WI38 (cell line): ENCODE data around the gene ADAMTSL1.
A peak's percentile ranks its signal among the peaks of the same experiment; 100 is the strongest.

ENCODE experiments used
- H3K4me3 ChIP-seq: 2 replicates; pipeline ENCODE4 v1.5.1; 2011; ENCODE audit warnings: low read depth, mild to moderate bottlenecking, control low read depth, low read length
- CTCF ChIP-seq: IDR thresholded peaks from 2 replicates; pipeline ENCODE4 v1.5.1; 2012; ENCODE audit warnings: low read depth, mild to moderate bottlenecking, control low read depth, low read length

Gene ADAMTSL1

DNA sequence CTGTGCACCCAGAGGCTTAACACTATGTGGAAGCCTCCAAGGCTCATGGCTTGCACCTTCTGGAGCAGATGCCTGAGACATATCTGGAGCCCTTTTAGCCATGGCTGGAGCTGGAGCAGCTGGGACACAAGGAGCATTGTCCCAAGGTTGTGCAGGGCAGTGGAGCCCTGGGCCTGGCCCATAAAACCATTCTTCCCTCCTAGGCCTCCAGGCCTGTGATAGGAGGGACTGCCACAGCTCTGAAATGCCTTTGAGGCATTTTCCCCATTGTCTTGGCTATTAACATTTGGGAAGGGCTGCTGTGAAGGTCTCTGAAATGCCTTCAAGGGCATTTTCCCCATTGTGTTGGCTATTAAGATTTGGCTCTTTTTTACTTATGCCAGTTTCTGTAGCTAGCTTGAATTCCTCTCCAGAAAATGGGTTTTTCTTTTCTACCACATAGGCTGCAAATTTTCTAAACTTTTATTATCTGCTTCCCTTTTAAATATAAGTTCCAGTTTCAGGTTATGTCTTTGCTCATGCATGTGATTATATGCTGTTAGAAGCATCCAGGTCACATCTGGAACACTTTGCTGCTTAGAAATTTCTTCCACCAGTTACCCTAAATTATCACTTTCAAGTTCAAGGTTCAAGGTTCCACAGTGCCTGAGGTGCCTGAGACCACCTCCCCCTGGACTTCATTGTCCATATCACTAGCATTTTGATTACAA lies 221.2 kb downstream of the ADAMTSL1 start:
- H3K4me3 ChIP-seq = no peak overlapping the region
- TF ChIP-seq CTCF = no peak

DNA sequence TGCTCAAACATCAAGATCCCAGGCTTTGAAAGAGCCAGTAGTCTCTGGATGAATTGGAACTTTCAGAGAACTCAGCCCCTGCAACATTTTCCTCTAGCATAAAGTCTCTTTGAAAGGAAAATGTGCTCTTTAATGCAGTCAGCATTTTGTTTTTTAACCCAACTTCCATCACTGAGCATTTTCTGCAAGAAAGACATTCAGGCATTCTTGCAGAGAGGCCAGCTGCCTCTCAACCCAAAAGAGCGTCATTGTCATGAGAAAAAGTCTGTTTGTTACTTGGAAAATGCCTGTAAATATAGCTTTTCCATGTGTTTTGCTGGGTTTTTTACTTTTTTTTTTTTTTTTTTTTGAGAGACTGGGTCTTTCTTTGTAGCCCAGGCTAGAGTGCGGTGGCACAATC lies 225.0 kb downstream of the ADAMTSL1 start:
- no peak overlapping the region for H3K4me3 ChIP-seq
- TF ChIP-seq CTCF = no peak

DNA sequence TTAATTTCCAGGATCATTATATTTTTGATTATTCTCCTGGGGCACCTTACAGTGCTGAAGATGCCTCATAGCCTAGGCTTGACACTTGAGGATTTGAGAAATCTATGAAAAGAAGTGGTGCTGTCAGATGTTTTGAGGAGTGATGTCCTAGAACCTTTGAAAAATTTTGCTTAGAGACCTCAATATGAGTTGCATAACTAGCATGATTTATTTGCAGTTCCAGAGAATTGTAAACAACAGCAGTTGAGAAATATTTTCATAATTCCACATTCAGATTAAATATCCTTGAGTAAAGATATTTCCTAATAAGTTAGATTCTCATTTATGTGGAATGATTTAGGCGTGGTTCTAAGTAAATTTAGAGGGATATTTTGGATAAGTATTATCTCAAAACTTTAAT lies 225.8 kb downstream of the ADAMTSL1 start:
- H3K4me3 ChIP-seq = no peak overlapping the region
- no peak for TF ChIP-seq CTCF

- TF ChIP-seq CTCF = no peak
- H3K4me3 ChIP-seq = no peak overlapping the region
Observed at GRCh38 chr9:18700714-18701113, 226.8 kb downstream of the ADAMTSL1 start.

GRCh38 chr9:18703151-18703900 lies 229.4 kb downstream of the ADAMTSL1 start:
- no peak for TF ChIP-seq CTCF
- no peak overlapping the region for H3K4me3 ChIP-seq

- no peak for TF ChIP-seq CTCF
- no peak overlapping the region for H3K4me3 ChIP-seq
Observed at GRCh38 chr9:18703901-18704379, 230.0 kb downstream of the ADAMTSL1 start.

GRCh38 chr9:18705796-18706392 lies 231.9 kb downstream of the ADAMTSL1 start:
- no peak for TF ChIP-seq CTCF
- H3K4me3 ChIP-seq = peak overlapping the region; percentile 36
